Epithelial cell of prostate (primary cell): Measurements from ENCODE around the gene PIN1.
A peak's percentile ranks its signal among the peaks of the same experiment; 100 is the strongest.

Experiments
- DNase-seq: peaks from one replicate; pipeline ENCODE4 v3.0.0-alpha.2; 2011; ENCODE audit warnings: low read depth, low spot score
- H3K27ac ChIP-seq: fragments of 450-650 bp; 2 replicates; pipeline ENCODE4 v1.5.1; 2017; ENCODE audit warnings: mild to moderate bottlenecking

PIN1 gene

DNA sequence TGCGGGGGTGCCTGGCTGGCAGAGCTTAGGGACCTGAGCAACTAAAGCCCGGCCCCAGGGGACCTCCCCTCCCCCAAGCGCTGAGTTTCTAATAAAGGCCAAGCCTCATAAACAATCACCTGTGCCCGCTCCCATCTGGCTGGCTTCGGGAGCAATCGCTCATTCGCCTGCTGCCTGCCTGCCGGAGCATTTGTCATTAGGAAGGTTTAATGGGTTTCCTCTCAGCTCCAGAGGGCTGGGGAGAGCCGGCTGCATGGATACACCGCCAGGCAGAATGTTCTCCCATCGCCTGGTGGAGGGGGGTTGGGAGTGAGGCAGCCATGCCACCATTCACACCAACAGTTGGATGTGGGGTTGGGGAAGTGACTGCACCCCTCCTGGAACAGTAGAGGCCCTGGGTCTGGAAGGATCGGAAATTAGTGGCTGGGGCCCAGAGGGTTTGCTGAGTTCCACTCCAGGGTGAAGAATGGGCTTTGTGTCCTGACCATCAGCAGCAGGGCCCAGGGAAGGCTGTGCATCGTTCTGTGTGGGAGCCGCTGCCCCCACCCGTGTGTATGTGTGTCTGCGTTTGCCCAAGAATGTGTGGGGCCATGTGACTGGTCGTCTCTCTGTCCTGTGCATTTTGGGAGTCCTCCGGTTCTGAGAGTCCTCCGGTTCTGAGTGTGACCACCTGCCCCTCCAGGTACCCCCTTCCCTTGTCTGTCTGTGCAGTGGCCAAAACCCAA, 15.3 kb downstream of the PIN1 start:
- H3K27ac ChIP-seq, result no peak overlapping the region
- no peak for DNase-seq

DNA sequence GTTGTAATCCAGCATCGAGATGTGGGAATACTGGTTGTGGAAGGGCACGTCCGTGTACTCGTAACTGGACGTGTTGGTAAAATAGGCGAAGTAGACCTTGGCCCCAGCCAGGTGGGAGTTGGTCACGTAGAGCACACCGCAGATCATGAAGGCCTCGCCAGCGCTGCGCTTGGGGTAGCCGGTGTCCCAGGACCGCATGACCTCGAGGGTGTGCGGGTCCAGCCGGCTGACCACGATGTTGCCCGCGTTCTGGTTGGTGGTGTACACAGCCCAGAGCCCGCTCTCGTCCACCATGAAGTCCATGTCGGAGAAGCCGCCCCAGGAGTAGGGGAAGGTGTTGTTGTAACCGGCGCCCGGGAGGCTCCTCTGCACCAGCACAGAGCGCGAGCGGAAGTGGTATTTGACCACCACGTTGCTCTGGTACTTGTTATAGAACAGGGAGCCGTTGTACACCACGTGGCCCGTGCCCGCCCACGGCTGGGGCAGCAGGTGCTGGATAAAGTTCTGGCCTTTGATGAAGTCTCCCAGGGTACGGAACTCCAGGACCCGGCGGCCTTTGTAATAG, 19.2 kb downstream of the PIN1 start:
- DNase-seq, result no peak
- no peak overlapping the region for H3K27ac ChIP-seq

DNA sequence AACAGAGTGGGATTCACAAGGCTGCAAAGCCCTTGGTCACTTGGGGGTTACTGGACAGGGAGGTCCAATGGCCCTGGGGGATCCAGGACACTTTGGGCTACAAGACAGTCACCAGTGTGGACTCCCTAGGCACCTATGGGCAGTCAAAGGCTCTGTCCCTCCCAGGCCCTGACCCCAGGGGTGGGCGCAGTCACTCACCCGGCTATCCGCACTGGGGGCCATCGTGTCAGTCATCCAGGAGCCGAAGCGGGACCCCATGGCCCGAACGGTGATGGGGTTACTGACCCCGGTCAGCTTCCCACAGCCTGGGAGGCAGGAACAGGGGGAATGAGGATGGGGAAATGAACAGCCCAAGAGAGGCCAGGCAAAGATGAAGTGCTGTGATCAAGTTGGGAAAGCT, 21.5 kb downstream of the PIN1 start:
- DNase-seq, result no peak
- no peak overlapping the region for H3K27ac ChIP-seq

DNA sequence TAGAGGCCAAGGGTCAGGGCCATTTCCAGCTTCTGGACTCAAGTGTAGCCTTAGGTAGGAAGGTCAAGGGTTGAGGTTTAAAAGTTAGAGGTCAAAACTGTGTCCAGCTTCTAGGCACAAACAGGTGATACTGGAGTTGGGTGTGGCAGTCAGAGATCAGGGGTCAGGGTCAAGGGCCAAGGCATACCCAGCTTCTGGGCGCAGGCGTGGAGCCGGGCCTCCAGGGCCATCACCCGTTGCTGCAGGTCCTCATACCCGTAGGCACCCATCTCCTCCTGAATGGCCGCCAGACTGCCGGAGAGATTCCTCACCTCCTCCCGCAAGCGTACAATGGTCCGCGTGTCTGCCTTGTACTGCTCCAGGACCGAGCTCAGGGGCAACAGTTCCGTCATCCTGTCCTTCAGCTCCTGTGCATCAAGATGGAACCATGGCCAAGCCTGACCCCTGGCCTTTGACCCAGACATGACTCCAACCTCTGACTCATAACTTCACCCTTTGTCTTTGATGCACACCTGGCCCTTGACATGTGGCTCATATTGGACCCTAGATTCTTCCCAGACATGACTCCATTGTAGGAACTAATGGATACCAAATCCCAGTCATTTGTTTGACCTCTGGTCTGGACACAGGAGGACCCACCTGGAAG, 22.1 kb downstream of the PIN1 start:
- H3K27ac ChIP-seq, result no peak overlapping the region
- no peak for DNase-seq

DNA sequence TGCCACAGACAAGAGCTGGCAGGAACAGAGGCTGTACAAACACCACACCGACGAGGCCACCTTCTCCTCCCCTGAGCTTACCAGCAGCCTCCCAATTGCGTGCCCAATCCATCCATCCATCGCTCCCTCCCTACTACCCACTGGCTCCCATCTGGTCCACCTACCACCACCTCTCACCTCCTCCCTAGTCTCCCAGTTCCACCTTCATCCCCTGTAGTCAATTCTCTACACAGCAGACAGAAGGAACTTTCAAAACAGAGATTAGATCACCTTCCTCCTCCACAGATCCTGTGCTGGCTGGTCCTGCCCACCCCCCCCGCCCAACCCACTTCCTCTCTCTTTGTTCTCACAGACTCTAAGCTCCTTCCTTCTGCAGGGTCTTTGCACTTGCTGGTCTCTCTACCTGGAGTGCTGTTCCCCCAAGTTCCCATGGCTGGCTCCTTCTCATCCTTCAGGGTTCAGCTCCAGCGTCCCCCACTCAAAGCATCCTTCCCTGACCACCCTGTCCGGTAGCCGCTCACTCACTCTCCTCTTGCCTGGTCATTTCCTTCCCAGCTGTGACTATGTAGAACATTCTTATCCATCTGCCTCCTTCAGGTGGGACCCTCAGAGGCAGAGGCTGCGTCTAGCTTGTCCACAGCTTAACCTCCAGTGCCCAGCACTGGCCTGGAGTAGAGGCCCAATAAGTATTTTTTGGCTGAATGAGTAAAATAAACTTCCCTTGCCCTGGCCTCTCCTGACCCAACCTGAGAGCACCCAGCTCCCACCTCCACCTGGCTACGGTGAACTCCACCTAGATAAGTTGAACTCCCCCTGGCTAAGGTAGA, 23.0 kb downstream of the PIN1 start:
- DNase-seq, result no peak
- no peak overlapping the region for H3K27ac ChIP-seq

DNA sequence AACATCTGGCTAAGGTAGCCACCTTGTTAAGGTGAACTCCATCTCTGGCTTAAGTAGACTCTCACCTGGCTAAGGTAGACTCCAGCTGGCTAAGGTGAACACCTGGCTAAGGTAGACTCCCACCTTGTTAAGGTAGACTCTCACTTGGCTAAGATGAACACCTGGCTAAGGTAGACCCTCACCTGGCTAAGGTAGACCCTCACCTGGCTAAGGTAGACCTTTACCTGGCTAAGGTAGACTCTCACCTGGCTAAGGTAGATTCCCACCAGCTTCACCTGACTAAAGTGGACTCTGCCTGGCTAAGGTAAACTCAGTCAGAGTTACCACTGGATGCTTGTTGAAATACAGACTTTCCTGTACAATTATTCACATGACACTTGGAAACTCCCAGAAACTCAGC, 23.6 kb downstream of the PIN1 start:
- no peak for DNase-seq
- H3K27ac ChIP-seq, result no peak overlapping the region

DNA sequence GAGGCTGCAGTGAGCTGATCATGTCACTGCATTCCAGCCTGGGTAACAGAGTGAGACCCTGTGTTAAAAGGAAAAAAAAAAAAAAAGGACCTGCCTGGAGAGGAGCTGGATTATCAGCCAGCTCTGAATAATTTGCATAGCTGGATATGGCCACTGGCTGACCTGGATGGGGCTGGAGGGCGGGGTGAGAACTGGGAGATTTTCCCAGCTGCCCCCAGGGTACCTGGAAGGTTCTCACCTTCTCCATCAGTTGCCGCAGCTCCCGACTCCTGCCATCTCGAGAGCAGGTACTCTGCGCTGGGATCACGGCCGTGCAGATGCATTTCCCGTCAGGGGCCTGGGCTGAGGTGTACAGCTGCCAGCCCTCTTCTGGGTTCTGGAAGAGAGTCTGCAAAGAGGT, 25.3 kb downstream of the PIN1 start:
- no peak for DNase-seq
- H3K27ac ChIP-seq, result no peak overlapping the region

DNA sequence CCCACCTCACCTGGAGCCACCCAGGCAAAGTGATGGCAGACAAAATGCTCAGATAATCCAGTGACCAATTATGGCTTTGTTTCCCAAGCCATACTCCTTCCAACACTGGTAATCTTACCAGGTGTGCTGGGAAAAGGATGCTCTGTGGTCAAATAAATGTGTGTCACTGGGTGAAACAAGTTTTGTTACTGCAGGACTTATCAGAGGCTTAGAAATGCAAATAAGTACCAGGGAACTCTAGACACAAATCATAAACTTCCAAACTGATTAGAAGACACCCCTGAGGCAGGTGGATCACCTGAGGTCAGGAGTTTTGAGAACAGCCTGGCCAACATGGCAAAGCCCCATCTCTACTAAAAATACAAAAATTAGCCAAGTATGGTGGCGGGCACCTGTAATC, 26.4 kb downstream of the PIN1 start:
- H3K27ac ChIP-seq, result no peak overlapping the region
- DNase-seq, result no peak

DNA sequence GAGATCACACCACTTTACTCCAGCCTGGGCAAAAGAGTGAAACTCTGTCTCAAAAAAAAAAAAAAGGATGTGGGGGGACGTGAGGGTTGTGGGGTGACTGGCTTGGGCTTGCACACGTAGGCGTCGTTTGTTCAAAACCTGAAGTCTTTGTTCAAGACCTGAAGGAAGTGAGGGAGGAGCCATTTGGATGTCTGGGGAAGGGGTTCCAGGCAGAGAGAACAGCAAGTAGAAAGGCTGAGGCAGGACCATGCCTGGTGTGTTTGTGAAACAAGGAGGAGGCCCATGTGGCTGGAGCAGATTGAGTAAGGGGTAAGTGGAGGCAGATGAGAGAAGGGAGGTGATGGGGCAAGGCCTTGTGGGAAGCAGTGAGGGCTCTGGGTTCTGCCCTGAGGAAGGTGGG, 27.8 kb downstream of the PIN1 start:
- no peak overlapping the region for H3K27ac ChIP-seq

DNA sequence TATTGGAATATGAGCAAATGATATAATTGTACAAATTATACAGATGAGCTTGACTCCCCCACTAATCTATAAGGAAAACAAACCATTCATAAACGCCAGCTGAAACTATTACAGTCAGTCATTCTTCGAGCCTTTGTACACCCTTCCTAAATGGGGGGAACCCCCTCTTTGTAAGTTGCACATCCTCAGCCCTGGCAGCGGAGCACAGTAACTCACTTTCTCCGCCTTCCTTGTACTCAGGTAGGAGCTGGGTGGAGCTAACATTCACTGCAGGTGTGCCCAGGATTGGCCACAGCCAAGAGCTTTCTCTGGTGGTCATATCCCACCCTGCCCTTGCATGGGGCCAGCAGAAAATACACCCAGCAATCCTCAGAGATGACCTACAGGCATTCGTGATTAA, 28.6 kb downstream of the PIN1 start:
- no peak overlapping the region for H3K27ac ChIP-seq
- no peak for DNase-seq

More for the DNA sequence above, 27.8 kb downstream of the PIN1 start:
- DNase-seq, result no peak

DNA sequence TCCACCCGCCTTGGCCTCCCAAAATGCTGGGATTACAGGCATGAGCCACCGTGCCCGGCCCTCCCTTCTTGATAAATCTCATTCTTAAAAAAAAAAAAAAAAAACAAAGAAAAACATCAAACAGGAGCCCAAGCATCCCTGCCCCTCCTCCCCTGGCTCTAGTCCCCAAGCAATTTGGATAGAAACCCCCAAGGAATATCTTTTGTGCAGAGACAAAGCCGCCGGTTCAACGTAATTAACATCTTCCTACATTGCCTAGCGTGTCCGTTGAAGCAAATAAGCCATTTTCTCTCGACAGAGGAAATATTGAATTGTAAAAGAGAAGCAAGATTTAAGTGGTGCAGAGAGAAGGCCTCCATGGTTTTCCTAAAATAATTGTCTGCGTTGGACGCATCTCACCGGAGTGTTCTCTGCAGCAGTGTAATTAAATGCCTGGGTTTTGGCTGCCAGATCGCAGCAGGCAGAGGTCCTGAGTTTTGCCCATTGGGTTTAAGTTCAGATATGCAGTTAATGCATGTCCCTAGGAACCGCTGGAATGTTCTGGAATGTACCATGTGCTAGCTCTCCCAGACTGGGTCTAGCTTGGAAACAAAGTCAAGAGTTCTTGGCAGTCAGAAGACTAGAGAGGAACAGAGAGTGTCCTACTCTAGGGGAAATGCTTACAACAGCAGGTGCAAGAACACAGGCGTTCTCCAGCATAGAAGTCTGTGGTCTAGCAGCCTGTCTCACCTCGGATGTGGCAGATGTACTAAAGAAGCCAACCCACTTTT, 30.8 kb downstream of the PIN1 start:
- H3K27ac ChIP-seq, result no peak overlapping the region
- no peak for DNase-seq

DNA sequence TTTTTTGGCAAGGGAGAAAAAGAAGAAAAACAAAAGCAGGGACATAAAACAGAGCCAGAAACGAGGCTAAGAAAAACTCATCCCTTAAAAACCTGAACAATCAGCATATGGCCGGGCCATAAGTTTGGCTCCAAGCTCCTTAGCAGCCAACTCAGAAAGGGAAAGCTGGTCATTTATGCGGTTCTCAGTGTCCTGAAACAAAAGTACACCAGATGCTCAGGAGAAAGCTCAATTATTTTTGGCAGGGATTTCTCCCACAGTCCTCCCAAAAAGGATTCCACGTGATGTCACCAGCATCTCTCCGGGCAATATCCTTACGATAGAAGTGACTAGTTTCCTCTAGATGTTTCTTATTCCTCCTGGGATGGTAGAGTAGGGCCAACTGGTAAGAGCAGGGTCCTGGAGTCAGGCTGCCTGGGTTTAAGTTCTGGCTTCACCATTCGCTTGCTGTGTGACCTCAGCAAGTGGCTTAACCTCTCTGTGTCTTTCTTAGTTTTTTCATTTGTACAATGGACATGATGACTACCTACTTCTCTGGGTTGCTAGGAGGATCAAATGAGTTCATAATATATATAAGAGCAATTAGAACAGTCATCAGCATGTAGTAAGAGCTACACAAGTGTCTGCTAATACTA, 34.0 kb downstream of the PIN1 start:
- no peak for DNase-seq
- no peak overlapping the region for H3K27ac ChIP-seq

DNA sequence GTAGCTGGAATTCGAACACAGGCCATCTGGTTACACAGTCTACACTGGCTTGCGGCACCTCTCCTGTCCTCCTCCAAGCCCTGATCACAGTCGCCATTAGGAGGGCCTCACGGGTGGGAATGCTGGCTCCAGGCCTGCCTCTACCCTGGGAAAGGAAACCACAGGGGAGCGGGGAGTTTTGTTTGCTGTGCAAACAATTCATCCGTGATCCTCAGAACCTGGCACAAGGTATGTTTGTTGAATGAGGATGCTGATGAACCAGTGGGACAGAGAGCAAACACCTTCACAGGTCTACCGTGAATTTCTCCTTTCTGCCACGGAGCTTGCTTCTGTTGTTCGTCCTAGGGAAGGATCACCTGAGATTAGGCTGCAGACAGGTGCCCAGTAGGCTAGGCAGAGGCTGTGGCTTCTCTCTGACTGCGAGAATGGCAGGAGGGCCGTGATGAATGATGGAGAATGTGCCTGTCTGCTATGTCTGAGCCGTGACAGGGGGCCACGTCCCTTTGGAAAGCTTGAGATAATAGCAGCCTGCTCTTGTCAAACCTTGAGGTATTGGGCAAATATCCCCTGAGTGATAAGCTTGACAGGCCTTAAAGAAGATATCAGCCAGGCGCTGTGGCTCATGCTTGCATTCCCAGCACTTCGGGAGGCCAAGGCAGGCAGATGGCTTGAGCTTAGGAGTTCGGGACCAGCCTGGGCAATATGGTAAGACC, 36.7 kb downstream of the PIN1 start:
- H3K27ac ChIP-seq, result no peak overlapping the region
- DNase-seq, result no peak

DNA sequence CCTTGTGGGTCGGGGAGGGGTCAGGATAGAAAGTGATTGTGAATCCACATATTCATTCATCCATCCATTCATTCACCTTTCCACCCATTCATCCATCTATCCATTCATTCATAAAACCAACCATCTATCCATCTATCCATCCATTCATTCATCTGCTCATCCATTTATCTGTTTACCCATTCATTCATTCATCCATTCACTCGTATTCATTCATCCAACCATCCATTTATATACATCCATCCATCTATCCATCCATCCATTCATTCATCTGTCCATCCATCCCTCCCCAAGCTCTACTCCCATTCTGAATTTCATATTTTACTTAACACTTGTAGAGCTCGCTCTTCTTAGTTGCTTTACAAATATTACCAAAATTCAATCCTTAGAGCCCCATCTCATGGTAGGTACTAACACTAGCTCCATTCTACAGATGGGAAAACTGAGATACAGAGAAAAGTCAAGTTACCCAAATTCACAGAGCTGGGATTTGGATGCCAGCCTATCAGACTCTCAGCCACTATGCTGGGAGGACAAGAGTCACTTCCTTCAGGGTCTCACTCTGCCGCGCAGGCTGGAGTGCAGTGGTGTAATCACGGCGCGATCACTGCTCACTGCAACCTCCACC, 37.6 kb downstream of the PIN1 start:
- H3K27ac ChIP-seq, result no peak overlapping the region

DNA sequence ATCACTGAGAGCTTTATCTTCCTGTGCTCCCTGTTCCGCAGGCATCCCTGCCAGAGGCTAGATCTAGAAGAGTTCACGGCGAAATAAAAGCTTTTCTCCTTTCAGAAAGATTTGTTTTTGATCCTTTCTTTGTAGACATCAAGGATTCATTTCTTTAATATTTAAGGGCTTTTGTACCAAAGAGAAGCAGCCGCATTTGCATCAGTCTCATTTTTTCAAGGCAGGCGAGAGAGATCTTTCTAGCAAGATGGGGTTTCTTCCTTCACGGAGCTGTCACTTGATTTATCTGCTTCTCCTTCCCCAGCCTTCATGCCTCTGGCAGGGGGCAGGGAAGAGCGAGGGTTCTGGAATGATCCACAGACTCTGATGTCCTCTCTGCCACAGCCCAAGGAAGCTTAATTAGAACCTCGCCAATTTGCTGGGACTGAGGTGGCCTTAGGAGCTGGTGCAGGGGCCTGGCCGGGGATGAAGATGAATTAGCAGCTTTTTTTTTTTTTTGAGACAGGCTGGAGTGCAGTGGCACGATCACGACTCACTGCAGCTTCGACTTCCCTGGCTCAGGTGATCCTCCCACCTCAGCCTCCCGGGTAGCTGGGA, 40.0 kb downstream of the PIN1 start:
- no peak overlapping the region for H3K27ac ChIP-seq
- DNase-seq, result no peak

More for the DNA sequence above, 37.6 kb downstream of the PIN1 start:
- no peak for DNase-seq

DNA sequence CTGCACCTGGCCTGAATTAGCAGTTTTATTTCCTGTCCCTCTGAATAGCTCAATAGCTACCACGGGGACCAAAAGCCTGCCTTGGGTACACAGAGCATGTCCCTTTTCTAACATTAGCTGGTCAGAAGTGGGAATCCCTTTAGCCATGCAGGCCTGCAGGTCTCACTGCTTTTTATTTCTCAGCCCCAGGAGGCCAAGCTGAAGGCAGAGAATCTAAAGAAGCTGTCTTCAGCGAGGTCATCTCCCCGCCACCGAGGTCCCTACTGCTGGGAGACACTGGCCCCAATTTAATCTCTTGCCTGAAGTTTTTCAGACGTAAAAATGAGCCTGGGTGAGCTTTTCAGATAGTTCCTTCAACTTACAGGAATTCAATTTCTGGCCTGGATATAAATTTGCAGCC, 40.7 kb downstream of the PIN1 start:
- no peak overlapping the region for H3K27ac ChIP-seq
- no peak for DNase-seq

DNA sequence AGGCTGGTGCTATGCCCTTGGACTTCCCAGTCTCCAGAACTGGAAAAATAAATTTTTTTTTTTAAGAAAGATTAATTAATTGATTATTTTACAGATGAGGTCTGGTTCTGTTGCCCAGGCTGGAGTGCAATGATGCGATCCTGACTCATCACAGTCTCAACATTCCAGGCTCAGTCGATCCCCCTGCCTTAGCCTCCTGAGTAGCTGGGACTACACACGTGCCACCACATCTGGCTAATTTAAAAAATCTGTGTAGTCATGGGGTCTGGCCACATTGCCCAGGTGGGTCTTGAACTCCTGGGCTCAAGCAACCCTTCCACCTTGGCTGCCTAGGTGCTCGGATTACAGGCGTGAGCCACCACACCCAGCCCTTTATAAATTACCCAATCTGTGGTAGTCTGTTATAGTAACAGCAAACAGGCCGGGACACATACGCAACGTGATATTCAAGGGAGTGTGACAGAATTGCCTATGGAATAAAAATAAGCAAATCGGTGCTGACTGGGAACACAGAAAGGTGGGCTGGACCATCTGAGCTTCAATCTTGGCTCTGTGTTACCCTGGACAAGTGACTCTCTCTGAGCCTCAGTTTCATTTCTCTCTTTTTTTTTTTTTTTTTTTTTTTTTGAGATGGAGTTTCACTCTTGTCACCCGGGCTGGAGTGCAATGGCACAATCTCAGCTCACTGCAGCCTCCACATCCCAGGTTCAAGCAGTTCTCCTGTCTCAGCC, 42.8 kb downstream of the PIN1 start:
- peak overlapping the region; percentile 24 for H3K27ac ChIP-seq
- no peak for DNase-seq
